GM12875 (cell line): ENCODE measurements around the gene SUMO3.
"Not testable (repeated sequence)": the region's sequence is repeated elsewhere in the genome, so short reads cannot be mapped to it uniquely, and the experiment has no call there.

Experiments used
- H3K4me3 ChIP-seq: one replicate; pipeline ENCODE4 v1.5.1; 2011; ENCODE audit warnings: low read depth, low read length, control low read depth
- CTCF ChIP-seq: IDR thresholded peaks from 2 replicates; pipeline ENCODE4 v1.5.1; 2011; ENCODE audit warnings: low read depth, mild to moderate bottlenecking, control low read depth, inconsistent platforms, low read length, moderate library complexity, borderline replicate concordance; ENCODE audit not compliant: insufficient read depth

SUMO3 gene

DNA sequence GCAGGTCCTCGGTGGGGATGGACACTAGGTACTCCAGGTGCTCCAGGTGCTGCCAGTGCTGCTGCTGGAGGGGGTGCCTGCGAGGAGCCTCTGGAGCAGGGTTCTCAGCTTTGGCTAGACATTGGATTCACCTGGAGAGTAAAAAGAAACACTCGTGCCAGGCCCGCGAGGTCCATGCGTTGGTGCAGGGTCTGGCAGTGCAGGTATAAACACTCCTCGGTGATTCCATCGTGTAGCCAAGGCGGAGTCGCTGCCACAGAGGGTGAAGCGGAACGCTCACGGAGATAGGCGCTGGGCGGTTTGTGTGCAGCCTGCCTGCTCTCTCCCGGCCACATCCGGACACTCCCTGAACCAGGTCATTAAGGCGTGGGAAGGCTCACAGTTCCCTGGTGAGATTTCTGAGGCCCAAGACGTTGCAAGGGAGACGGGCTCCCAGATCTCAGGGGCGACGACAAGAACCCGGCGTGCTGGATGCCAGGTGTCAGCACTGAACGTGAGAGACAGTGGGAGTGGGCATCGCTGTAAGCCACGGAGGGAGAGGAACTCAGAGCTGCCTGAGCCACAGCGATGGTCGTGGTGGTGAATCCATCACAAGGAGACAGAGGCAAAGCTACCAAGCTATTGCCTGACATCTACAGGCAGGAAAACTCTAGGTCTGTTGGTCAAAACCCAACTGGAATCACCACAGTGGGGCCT lies 17.2 kb upstream of the SUMO3 start:
- no peak overlapping the region for H3K4me3 ChIP-seq
- TF ChIP-seq CTCF: no peak

DNA sequence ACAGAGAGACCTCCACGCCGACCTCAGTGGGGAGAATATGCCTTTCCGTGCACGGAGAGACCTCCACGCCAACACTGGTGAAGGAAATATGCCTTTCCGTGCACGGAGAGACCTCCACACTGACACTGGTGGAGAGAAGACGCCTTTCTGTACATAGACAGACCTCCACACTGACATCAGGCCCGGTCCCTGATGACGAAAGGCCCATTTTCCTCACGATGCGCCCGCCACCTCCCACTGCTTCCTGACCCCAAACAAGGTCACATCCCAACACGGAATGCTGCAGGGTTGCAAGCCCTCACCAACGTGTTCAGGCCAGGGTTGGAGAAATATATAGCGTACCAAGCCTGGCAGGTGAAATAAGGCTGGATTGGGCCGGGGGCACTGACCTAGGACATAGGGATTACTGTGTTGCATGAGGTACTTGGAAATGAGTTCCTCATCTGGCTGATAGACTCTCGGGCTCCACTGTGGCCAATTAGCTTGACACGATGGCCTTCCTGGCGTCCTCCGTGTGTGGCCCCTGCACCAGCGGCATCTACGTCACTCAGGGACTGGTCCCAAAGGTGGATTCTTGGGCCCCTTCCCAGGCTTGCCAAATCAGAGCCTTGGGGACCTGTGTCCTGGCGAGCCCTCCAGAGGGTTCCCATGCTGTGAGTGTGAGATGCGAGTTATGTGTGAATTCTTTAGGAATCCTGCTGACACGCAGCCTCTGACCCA lies 16.5 kb upstream of the SUMO3 start:
- TF ChIP-seq CTCF: no peak
- H3K4me3 ChIP-seq: no peak overlapping the region

DNA sequence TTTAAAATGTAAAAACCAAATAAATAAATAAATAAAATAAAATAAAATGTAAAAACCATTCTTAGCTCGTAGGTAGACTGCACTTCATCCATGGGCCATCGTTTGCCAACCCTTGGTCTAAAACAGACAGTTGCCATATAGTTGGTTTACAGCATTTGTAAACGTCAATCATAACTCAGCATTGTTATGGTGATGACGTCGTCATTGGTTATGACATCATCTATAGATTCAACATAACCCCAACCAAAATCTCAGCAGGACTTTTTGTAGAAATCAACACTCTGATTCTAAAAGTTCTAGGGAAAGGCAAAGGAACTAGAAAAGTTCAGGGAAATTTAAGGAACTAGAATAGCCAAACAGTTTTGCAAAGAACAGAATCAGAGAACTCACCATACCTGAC lies 15.8 kb upstream of the SUMO3 start:
- no peak overlapping the region for H3K4me3 ChIP-seq
- no peak for TF ChIP-seq CTCF

GRCh38 chr21:44832516-44833255 lies 14.8 kb upstream of the SUMO3 start:
- H3K4me3 ChIP-seq: not testable (repeated sequence)

- no peak for TF ChIP-seq CTCF
- H3K4me3 ChIP-seq: no peak overlapping the region
These were observed 13.5 kb upstream of the SUMO3 start for GRCh38 chr21:44831227-44831860.

- no peak overlapping the region for H3K4me3 ChIP-seq
- no peak for TF ChIP-seq CTCF
These were observed 11.7 kb upstream of the SUMO3 start for GRCh38 chr21:44829507-44830092.
